Measurements from ENCODE around the gene DUS1L. TPM values are rescaled to one million over a fixed set of nuclear protein-coding genes. Genes with fewer than 3 reads are reported as not detected.

The DUS1L gene
- total and polyA plus RNA-seq, 9 donors = 15.0 to 72.4 (median 62.5) TPM

GRCh38 chr17:82021107-82021899 is 44.3 kb downstream of the DUS1L start:
- peak overlapping the region; percentile 95 for H3K4me3 ChIP-seq
- no peak overlapping the region for H3K27ac ChIP-seq
- peaks cover 8% of the 10 kb centered on the region for H3K4me1 ChIP-seq (ENCODE audit: insufficient read depth)
- WGBS, 3 donors = 31 to 39% (median 33%) methylated on average over 25 of the region's 25 CpGs
- DNase-seq = peak in 4 of 5 donors; percentile 58 to 73 (median 64)
- no peaks in the 10 kb centered on the region for H3K9me3 ChIP-seq
- peak; percentile 13 to 70 (median 38) for TF ChIP-seq CTCF (IDR thresholded peaks at IDR 0.05)
- TF ChIP-seq EP300 (IDR thresholded peaks at IDR 0.05) = no peak
- no peaks in the 10 kb centered on the region for H3K27me3 ChIP-seq
- no peaks in the 10 kb centered on the region for H3K36me3 ChIP-seq
- intact Hi-C loops (cut with DNase I) = loop anchor here in 2 of 4 donors (2.0 to 10.0 kb wide), 2 partner anchors 63 to 303 kb away; no protein-coding TSS in a partner anchor

DNA sequence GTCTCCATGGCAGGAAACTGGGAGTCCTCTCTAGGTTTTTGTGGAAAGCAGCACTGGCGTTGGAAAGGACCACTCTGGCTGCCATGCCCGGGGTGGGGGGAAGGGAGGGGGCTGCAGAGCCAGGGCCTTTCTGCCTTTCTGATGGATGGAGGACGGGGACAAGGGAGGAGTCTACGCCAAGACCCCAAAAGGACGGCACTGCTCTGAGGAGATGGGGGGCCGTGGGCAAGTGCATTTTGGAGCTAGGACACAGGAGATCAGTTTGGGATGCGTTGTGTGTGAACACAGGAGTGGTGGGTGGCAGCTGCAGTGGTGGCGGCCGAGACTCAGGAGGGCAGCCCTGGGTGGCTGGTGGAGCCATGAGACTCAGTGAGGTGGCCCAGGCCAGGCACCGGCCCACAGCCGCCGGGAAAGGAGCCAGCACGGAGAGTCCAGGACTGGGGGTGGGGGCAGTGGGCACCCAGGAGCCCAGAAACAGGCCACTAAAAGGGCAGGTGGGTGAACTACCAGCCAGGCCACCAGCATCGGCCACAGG is 45.0 kb downstream of the DUS1L start:
- Histone ChIP-seq H3K27ac (no peak overlapping the region), H3K36me3 (no peaks in the 10 kb centered on the region), H3K4me3 (no peak overlapping the region), H3K4me1 (ENCODE audit: insufficient read depth) (peaks cover 8% of the 10 kb centered on the region), H3K27me3 (no peaks in the 10 kb centered on the region), H3K9me3 (no peaks in the 10 kb centered on the region)
- DNase-seq = no peak
- 73 to 81% (median 74%) methylated on average over 13 to 14 of the region's 14 CpGs for WGBS, 3 donors
- TF ChIP-seq CTCF (IDR thresholded peaks at IDR 0.05) = no peak
- no peak for TF ChIP-seq EP300 (IDR thresholded peaks at IDR 0.05)
- no peak for TF ChIP-seq POLR2A (IDR thresholded peaks at IDR 0.05)
- intact Hi-C loops (cut with DNase I) = loop anchor here in 2 of 4 donors (2.0 to 10.0 kb wide), 2 partner anchors 62 to 304 kb away; no protein-coding TSS in a partner anchor

- Histone ChIP-seq H3K4me3 (no peak overlapping the region), H3K36me3 (no peaks in the 10 kb centered on the region), H3K27me3 (no peaks in the 10 kb centered on the region), H3K27ac (no peak overlapping the region), H3K9me3 (no peaks in the 10 kb centered on the region), H3K4me1 (ENCODE audit: insufficient read depth) (peaks cover 8% of the 10 kb centered on the region)
- intact Hi-C loops (cut with DNase I) = loop anchor here (2.0 to 10.0 kb wide), 3 partner anchors 58 to 305 kb away; partner anchors contain the start of gene NOTUM (in 2 of the 4)
- TF ChIP-seq CTCF (IDR thresholded peaks at IDR 0.05) (peak in 2 of 3 donors; percentile 14 to 36), POLR2A (IDR thresholded peaks at IDR 0.05) (no peak)
- 65 to 71% (median 68%) methylated on average over 27 to 34 of the region's 34 CpGs for WGBS, 3 donors
- DNase-seq = peak in 2 of 5 donors; percentile 62 to 74
These were observed 45.7 kb downstream of the DUS1L start for GRCh38 chr17:82019690-82020571.
